ENCODE results near the gene GPHA2.
A peak's percentile ranks its signal among the peaks of the same experiment; 100 is the strongest.

Gene GPHA2

DNA sequence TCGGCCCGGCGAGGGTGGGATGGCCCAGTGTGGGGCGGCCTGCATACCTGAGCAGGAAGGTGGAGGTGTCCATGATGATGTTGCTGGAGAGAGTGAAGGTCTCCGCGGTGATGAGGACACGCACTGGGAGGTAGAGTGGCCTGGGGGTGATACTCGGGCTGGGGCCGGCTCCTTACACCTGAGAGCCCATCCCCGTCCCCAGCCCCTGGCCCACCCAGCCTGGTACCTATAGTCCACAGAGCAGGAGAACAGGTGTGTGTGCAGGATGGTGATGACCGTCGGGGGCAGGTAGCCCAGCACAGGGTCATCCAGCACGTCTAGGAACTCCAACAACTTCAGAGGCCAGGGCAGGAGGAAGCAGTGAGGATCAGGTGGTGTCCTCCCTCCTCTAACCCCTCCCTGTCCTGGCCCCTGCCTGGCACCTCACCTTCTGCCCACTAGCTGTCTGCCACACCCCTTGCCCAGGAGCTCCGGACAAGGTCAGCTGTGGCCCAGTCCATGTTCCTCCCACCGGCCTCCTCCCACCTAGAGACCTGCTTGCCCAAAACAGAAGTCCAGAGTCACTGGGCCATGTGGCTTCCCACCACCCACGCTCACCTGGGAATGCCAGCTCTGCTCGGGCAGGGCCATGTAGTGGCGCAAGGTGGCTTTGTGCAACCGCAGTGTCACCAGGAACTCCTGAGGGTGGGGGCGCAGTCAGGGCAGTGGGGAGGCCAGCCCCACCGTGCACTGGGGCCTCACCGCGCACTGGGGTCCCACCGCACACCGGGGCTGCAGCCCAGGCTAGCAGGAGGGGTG lies 30.0 kb downstream of the GPHA2 start:
- no peak overlapping the region for H3K4me3 Mint-ChIP-seq
- no peaks in the 10 kb centered on the region for H3K27me3 Mint-ChIP-seq
- DNase-seq: no peak
- peak; percentile 24 for ATAC-seq
- no peak overlapping the region for H3K27ac Mint-ChIP-seq
- H3K9me3 Mint-ChIP-seq: no peaks in the 10 kb centered on the region
- H3K4me1 Mint-ChIP-seq: peaks cover 13% of the 10 kb centered on the region

DNA sequence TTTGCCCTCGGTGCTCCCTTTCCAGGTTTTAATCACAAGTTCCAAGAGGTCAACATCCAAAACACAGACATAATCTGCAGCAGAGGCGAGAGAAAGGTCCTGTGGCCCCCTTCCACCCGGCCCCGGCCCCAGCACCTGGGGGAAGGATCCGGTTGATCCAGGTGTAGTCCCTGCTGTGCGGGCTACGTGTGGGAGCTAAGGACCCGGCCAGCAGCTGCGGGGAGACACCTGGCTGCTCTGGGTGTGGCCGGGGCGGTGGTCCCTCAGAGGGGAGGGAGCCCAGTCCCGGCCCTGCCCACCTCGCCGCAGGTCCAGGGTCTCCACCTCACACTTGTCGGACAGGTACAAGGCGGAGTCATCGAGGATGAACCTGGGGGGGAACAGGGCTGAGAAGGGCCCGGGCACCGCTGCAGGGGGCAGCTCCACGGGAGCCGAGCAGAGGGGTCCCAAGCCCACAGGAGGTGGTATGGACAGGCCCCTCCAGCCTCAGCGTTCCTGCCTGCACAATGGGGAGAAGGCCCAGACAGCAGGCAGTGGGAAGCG lies 32.3 kb downstream of the GPHA2 start:
- Mint-ChIP-seq H3K9me3 (no peaks in the 10 kb centered on the region), H3K4me1 (peaks cover 29% of the 10 kb centered on the region), H3K27ac (no peak overlapping the region), H3K27me3 (no peaks in the 10 kb centered on the region), H3K4me3 (no peak overlapping the region)
- no peak for ATAC-seq
- DNase-seq: no peak

DNA sequence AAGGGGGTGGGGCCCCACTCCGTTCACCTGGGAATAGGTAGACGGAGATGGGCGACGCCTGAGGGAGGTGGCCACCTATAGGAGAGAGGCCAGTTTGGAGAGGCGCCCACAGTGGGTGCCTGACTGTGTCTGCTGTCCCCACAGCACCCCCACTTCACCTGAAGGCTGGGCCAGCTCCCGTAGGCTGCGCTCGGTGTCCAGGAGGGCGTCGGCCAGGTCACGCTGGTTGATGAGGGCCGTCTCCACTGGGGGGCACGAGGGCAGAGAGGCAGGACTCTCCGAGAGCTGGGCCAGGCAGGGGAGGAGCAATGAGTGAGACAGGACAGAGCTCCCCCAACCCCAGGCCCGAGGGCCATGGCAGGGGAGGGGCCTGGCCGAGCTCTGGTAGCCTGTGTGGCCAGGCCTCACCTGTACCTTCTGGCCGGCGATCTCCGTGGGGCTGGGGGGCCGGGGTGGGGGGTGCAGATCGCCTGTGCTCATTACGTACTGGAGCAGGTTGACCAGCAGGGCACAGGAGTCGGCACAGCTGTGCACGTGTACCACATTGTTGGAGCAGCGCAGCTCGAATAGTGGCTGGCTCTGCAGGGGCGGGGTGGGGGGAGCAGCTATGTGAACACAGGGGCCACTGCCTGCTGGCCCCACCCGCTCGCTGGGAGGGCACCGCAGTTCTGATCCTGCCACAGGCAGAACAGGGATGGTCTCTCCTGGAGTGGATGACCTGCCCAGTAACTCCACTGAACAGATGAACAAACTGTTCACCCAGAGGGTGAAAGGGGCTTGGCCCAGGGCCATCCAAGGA lies 33.4 kb downstream of the GPHA2 start:
- Mint-ChIP-seq H3K27ac (peak overlapping the region in 1 of 2 donors; percentile 35), H3K9me3 (no peaks in the 10 kb centered on the region), H3K4me3 (no peak overlapping the region), H3K27me3 (no peaks in the 10 kb centered on the region), H3K4me1 (peaks cover 29% of the 10 kb centered on the region)
- no peak for DNase-seq
- no peak for ATAC-seq

DNA sequence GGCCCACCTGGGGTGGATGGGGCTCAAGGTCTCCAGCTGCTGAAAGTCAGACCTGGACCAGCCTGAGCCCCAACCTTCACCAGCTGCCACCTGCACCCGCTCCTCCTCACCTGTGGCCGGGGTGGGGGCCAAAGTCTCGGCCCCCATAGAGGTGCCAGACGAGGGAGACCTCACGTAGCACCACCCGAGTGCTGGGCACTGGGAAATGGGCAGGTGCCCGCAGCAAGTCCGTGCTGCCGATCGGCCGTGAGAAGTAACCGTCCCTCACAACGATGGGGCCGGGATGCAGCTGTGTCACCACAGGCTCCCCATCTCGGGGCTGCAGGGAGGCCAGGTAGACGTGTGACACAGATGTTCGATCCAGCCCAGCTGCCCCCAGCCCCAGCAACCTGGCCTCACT lies 34.9 kb downstream of the GPHA2 start:
- ATAC-seq (no peak), DNase-seq (no peak)
- Mint-ChIP-seq H3K9me3 (no peaks in the 10 kb centered on the region), H3K27me3 (no peaks in the 10 kb centered on the region), H3K4me1 (peaks cover 29% of the 10 kb centered on the region), H3K4me3 (no peak overlapping the region), H3K27ac (no peak overlapping the region)

DNA sequence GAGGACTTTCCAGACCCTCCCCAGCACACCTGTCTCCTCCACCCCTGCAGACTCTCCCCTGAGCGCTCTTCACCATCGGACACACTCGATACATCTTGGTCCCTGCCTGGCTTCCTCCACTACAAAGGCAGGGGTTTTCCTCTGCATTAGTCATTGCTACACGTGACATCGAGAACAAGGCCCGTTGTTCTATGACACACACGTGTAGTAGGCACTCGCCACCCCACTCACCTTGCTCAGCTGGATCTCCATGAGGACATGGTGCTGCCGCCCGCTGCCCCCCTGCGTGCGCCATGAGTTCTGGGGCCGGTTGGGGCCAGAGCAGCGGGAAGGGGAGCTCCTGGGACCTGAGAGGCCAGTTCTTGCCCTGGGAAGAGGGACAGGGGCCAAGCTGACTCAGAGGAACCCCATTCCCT lies 35.4 kb downstream of the GPHA2 start:
- DNase-seq (peak; percentile 54 to 67), ATAC-seq (peak; percentile 97)
- peak overlapping the region; percentile 7 to 53 for H3K4me3 Mint-ChIP-seq
- H3K27me3 Mint-ChIP-seq: no peaks in the 10 kb centered on the region
- peak overlapping the region; percentile 4 to 40 for H3K27ac Mint-ChIP-seq
- peaks cover 29% of the 10 kb centered on the region for H3K4me1 Mint-ChIP-seq
- no peaks in the 10 kb centered on the region for H3K9me3 Mint-ChIP-seq

GRCh38 chr11:64898541-64898940 lies 37.2 kb downstream of the GPHA2 start:
- ATAC-seq: no peak
- Mint-ChIP-seq H3K9me3 (no peaks in the 10 kb centered on the region), H3K27ac (no peak overlapping the region), H3K4me1 (peaks cover 39% of the 10 kb centered on the region), H3K4me3 (no peak overlapping the region), H3K27me3 (no peaks in the 10 kb centered on the region)
- DNase-seq: no peak

- H3K27me3 Mint-ChIP-seq: no peaks in the 10 kb centered on the region
- H3K4me1 Mint-ChIP-seq: peaks cover 39% of the 10 kb centered on the region
- H3K27ac Mint-ChIP-seq: peak overlapping the region in 1 of 2 donors; percentile 84
- no peaks in the 10 kb centered on the region for H3K9me3 Mint-ChIP-seq
- no peak overlapping the region for H3K4me3 Mint-ChIP-seq
- DNase-seq (no peak), ATAC-seq (no peak)
Observed at GRCh38 chr11:64898076-64898445, 37.6 kb downstream of the GPHA2 start.

DNA sequence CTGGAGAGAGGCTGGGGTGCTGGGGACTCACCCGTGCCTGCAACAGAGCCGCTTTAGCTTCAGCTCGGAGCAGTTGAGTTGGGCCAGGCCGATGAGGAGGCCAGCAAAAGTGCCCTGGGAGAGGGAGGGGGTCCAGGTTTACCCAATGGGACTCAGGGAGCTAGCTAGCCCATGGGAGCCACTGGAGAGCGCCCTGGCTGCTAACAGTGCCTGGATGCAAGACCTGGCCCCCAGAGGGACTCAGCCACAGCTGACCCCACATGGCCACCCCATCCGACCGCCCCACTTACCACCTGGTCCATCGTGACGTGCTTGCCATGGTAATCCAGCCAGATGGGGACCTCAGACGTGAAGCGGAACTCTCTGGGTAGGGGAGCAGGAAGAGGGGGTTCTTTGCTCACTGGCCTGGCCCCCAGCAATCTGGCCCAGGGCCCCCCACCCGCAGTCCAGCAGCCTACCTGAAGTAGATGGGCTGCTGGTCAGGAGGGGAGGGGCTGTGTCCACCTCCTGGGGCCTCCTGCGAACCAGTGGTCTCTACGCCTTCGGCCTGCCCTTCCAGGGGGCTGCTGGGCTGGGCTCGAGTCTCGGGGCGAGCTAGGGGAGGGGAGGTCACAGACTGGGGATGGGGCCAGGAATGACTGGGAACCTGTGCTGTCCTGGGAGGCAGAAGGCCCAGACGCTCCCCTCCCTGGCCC lies 38.2 kb downstream of the GPHA2 start:
- H3K27ac Mint-ChIP-seq: no peak overlapping the region
- H3K9me3 Mint-ChIP-seq: no peaks in the 10 kb centered on the region
- H3K4me1 Mint-ChIP-seq: peaks cover 39% of the 10 kb centered on the region
- no peaks in the 10 kb centered on the region for H3K27me3 Mint-ChIP-seq
- ATAC-seq (no peak), DNase-seq (no peak)
- H3K4me3 Mint-ChIP-seq: no peak overlapping the region

DNA sequence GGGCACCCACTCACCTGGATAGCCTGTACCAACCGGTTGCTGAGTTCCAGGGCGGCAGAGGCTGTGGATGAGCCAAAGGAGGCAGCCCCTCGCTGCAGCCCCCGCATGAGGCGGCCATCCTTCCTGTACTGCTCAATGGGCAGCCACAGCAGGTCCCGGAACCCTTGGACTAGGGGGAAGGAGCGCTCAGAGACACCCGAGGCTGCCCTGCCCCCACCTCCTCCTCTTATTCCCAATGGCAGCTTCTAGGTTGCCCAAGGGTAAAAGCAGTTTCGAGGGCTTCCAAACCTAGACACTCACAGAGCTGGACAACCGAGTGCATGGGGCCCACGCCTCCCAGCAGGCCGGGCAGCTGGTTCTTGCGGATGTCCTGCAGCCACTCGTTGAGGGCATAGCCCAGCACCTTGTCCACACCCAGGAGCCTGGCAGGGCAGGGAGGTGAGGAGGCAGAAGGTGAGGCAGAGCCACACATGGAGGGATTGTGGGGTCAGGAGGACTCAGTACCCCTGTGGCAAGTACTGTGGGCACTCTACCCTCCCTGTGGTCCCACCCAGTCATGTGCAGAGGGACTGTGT lies 39.2 kb downstream of the GPHA2 start:
- no peaks in the 10 kb centered on the region for H3K27me3 Mint-ChIP-seq
- ATAC-seq (no peak), DNase-seq (no peak)
- H3K9me3 Mint-ChIP-seq: no peaks in the 10 kb centered on the region
- H3K4me1 Mint-ChIP-seq: peaks cover 33% of the 10 kb centered on the region
- H3K27ac Mint-ChIP-seq: no peak overlapping the region
- no peak overlapping the region for H3K4me3 Mint-ChIP-seq

DNA sequence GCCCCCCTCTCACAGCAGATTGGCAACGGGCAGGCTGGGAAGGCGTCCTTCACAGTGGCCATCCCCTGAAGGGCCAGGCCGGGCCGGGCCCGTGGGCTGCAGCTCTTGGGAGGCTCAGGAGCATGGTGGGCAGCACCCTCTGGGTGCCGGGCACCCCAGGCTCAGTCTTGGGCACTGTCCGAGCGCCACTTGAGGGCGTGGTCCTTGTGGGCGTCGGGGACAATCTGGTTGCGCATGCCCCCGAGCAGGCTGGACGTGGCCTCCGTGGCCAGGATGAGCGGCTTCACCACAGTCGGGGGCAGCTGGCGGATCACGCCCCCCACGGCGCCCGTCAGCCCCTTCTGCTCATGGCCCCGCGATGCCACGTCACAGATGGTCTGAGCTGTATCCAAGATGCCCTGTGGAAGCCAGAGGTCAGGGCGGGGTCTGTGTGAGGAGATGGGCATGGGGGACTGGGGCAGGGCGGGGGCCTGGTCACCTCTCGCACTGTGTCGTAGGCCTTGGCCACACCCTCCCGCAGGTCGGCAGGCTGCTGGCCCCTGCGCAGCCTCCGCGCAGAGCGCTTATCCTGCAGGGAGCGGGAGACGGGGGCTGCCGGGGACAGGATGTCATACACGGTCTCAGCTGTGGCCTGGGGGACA lies 40.8 kb downstream of the GPHA2 start:
- no peak overlapping the region for H3K4me3 Mint-ChIP-seq
- peak; percentile 5 for ATAC-seq
- H3K4me1 Mint-ChIP-seq: peaks cover 19% of the 10 kb centered on the region
- H3K27me3 Mint-ChIP-seq: no peaks in the 10 kb centered on the region
- H3K9me3 Mint-ChIP-seq: no peaks in the 10 kb centered on the region
- no peak for DNase-seq
- no peak overlapping the region for H3K27ac Mint-ChIP-seq

GRCh38 chr11:64894070-64894811 lies 41.5 kb downstream of the GPHA2 start:
- Mint-ChIP-seq H3K4me3 (no peak overlapping the region), H3K9me3 (no peaks in the 10 kb centered on the region), H3K4me1 (peaks cover 12% of the 10 kb centered on the region), H3K27ac (peak overlapping the region in 1 of 2 donors; percentile 54), H3K27me3 (no peaks in the 10 kb centered on the region)
- ATAC-seq (peak; percentile 96), DNase-seq (peak; percentile 89 to 91)

- H3K9me3 Mint-ChIP-seq: no peaks in the 10 kb centered on the region
- H3K27ac Mint-ChIP-seq: no peak overlapping the region
- ATAC-seq: no peak
- no peak overlapping the region for H3K4me3 Mint-ChIP-seq
- no peaks in the 10 kb centered on the region for H3K27me3 Mint-ChIP-seq
- H3K4me1 Mint-ChIP-seq: peaks cover 18% of the 10 kb centered on the region
- DNase-seq: no peak
Observed at GRCh38 chr11:64893194-64894069, 42.3 kb downstream of the GPHA2 start.

- Mint-ChIP-seq H3K4me1 (peaks cover 24% of the 10 kb centered on the region), H3K27me3 (no peaks in the 10 kb centered on the region), H3K9me3 (no peaks in the 10 kb centered on the region), H3K27ac (no peak overlapping the region), H3K4me3 (no peak overlapping the region)
- no peak for ATAC-seq
- DNase-seq: no peak
Observed at GRCh38 chr11:64892838-64893193, 42.9 kb downstream of the GPHA2 start.

DNA sequence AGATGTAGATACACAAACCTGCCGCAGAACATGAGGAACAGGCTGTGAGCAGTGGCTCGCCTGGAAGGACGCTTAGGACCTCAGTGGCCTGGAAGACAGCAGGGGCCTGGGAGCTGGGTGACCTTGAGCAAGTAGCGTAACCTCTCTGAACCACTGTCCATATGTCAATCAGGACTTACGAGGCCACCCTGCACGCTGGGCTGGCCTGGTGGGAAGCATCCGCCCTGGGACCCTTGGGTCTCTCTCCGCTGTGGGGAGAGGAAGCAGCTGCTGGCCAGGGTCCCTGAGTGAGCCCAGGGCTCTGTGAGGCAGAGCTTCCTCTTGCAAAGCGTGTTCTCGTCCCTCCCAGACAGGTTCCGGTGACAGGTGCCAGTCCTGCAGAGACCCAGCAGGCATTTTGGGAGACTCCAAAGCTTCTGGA lies 43.3 kb downstream of the GPHA2 start:
- no peak for DNase-seq
- Mint-ChIP-seq H3K4me3 (no peak overlapping the region), H3K27ac (peak overlapping the region in 1 of 2 donors; percentile 42), H3K9me3 (no peaks in the 10 kb centered on the region), H3K4me1 (peaks cover 27% of the 10 kb centered on the region), H3K27me3 (no peaks in the 10 kb centered on the region)
- no peak for ATAC-seq

All from stimulated activated naive CD8-positive, alpha-beta T cell treated with anti-CD3 and anti-CD28 coated beads, Interleukin-15, amount 100 ng/mL, for 72 hours (primary cell).